Parathyroid adenoma (tissue), 2 donors: Measurements from ENCODE around the gene HBZ.
A peak's percentile ranks its signal among the peaks of the same experiment; 100 is the strongest.

Source experiments
- H2AFZ ChIP-seq: fragments of 300-600 bp; sonication (generic); one replicate; pipeline ENCODE4 v1.7.0; 2017; ENCODE audit warnings: antibody characterized with exemption, mild to moderate bottlenecking
- H3K27ac ChIP-seq: fragments of 300-600 bp; sonication (generic); one replicate; pipeline ENCODE4 v1.7.0; 2017
- H3K27me3 ChIP-seq: fragments of 300-600 bp; sonication (generic); one replicate; pipeline ENCODE4 v1.7.0; 2017; ENCODE audit warnings: low read length; ENCODE audit not compliant: control insufficient read depth, insufficient read depth
- H3K36me3 ChIP-seq: fragments of 300-600 bp; sonication (generic); one replicate; pipeline ENCODE4 v1.7.0; 2017; ENCODE audit warnings: low read length; ENCODE audit not compliant: control insufficient read depth, insufficient read depth
- H3K4me1 ChIP-seq: fragments of 300-600 bp; sonication (generic); one replicate; pipeline ENCODE4 v1.7.0; 2017; ENCODE audit warnings: control low read depth
- H3K4me2 ChIP-seq: fragments of 300-600 bp; sonication (generic); one replicate; pipeline ENCODE4 v1.7.0; 2017; ENCODE audit warnings: low read length
- H3K4me3 ChIP-seq: fragments of 300-600 bp; sonication (generic); one replicate; pipeline ENCODE4 v1.7.0; 2017; ENCODE audit warnings: low read depth, low read length
- H3K79me2 ChIP-seq: fragments of 300-600 bp; sonication (generic); one replicate; pipeline ENCODE4 v1.7.0; 2017; ENCODE audit warnings: control low read depth
- H3K9ac ChIP-seq: fragments of 300-600 bp; sonication (generic); one replicate; pipeline ENCODE4 v1.7.0; 2017; ENCODE audit warnings: mild to moderate bottlenecking
- H3K9me3 ChIP-seq: fragments of 300-600 bp; sonication (generic); one replicate; pipeline ENCODE4 v1.7.0; 2017; ENCODE audit warnings: low read length; ENCODE audit not compliant: control insufficient read depth
- TF ChIP-seq, protein P1 (sequence below): fragments of 300-600 bp; sonication (generic); IDR thresholded peaks from one replicate; pipeline ENCODE4 v1.7.0; 2017; ENCODE audit warnings: antibody characterized with exemption, mild to moderate bottlenecking
- donor health status: primary hyperparathyroidism.

HBZ gene

DNA sequence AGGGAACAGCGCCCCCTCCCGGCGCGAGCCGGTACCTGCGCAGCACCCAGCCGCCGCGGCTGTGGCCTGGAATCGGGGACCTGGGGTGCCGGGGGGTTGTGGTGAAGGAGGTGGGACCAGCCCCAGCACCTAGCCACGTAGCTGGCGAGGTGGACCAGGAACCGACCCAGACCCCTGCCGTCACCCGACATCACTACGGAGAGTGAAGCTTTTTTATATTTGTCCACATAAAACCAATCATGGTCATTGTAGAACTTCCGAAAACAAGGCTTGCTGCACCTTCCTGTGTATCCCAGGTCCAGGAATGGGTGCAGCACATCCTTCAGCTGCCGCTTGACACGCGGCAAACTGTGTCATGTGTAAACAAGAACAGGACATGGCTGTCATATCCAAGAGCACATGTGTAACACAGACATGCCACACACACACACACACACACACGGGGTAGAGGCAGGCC lies 29.1 kb downstream of the HBZ start:
- H2AFZ ChIP-seq, result no peak overlapping the region
- no peaks in the 10 kb centered on the region for H3K79me2 ChIP-seq
- no peak overlapping the region for H3K27ac ChIP-seq
- no peak overlapping the region for H3K9ac ChIP-seq
- no peak overlapping the region for H3K4me3 ChIP-seq
- H3K36me3 ChIP-seq, result no peaks in the 10 kb centered on the region
- H3K4me1 ChIP-seq, result peaks cover 9% of the 10 kb centered on the region
- H3K9me3 ChIP-seq, result no peaks in the 10 kb centered on the region
- H3K27me3 ChIP-seq, result peaks cover 6% of the 10 kb centered on the region
- TF ChIP-seq, protein P1, sequence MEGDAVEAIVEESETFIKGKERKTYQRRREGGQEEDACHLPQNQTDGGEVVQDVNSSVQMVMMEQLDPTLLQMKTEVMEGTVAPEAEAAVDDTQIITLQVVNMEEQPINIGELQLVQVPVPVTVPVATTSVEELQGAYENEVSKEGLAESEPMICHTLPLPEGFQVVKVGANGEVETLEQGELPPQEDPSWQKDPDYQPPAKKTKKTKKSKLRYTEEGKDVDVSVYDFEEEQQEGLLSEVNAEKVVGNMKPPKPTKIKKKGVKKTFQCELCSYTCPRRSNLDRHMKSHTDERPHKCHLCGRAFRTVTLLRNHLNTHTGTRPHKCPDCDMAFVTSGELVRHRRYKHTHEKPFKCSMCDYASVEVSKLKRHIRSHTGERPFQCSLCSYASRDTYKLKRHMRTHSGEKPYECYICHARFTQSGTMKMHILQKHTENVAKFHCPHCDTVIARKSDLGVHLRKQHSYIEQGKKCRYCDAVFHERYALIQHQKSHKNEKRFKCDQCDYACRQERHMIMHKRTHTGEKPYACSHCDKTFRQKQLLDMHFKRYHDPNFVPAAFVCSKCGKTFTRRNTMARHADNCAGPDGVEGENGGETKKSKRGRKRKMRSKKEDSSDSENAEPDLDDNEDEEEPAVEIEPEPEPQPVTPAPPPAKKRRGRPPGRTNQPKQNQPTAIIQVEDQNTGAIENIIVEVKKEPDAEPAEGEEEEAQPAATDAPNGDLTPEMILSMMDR, result peak; percentile 94
- H3K4me2 ChIP-seq, result no peak overlapping the region

- H3K9ac ChIP-seq, result no peak overlapping the region
- no peak overlapping the region for H2AFZ ChIP-seq
- H3K27me3 ChIP-seq, result peaks cover 1% of the 10 kb centered on the region
- peaks cover 9% of the 10 kb centered on the region for H3K4me1 ChIP-seq
- no peak overlapping the region for H3K4me3 ChIP-seq
- H3K4me2 ChIP-seq, result no peak overlapping the region
- TF ChIP-seq, protein P1, result no peak
- no peaks in the 10 kb centered on the region for H3K79me2 ChIP-seq
- no peaks in the 10 kb centered on the region for H3K9me3 ChIP-seq
- no peak overlapping the region for H3K27ac ChIP-seq
- no peaks in the 10 kb centered on the region for H3K36me3 ChIP-seq
Measured at GRCh38 chr16:183005-183404, 30.6 kb downstream of the HBZ start.

DNA sequence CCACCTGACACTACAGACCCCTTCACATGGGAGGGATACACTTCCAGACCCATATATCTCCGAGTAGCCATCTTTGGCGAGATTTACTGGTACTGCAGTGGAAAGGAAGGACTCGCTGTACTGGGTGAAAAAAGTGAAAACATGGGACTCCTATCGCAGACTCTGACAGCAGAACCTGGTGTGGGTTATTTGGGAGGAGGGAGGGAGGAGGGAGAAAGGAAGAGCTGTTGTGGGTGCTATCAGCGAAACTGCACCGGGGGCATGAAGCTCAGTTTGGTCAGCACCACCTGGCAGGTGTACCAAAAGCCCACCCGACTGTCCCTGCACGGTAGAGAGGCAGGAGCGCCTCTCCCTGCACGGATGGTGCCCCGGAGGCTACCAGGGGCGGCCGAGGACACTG lies 32.8 kb downstream of the HBZ start:
- Histone ChIP-seq H3K79me2 (no peaks in the 10 kb centered on the region), H3K4me3 (no peak overlapping the region), H3K4me1 (peaks cover 9% of the 10 kb centered on the region), H3K4me2 (no peak overlapping the region), H3K9me3 (no peaks in the 10 kb centered on the region), H2AFZ (no peak overlapping the region), H3K36me3 (no peaks in the 10 kb centered on the region), H3K9ac (no peak overlapping the region), H3K27me3 (no peaks in the 10 kb centered on the region), H3K27ac (no peak overlapping the region)
- TF ChIP-seq, protein P1, result no peak

GRCh38 chr16:185691-186090 lies 33.2 kb downstream of the HBZ start:
- no peaks in the 10 kb centered on the region for H3K79me2 ChIP-seq
- no peak overlapping the region for H3K4me2 ChIP-seq
- TF ChIP-seq, protein P1, result no peak
- H3K27ac ChIP-seq, result no peak overlapping the region
- no peaks in the 10 kb centered on the region for H3K9me3 ChIP-seq
- H3K4me3 ChIP-seq, result no peak overlapping the region
- no peaks in the 10 kb centered on the region for H3K36me3 ChIP-seq
- H3K4me1 ChIP-seq, result peaks cover 9% of the 10 kb centered on the region
- H3K9ac ChIP-seq, result no peak overlapping the region
- H2AFZ ChIP-seq, result no peak overlapping the region
- H3K27me3 ChIP-seq, result no peaks in the 10 kb centered on the region

DNA sequence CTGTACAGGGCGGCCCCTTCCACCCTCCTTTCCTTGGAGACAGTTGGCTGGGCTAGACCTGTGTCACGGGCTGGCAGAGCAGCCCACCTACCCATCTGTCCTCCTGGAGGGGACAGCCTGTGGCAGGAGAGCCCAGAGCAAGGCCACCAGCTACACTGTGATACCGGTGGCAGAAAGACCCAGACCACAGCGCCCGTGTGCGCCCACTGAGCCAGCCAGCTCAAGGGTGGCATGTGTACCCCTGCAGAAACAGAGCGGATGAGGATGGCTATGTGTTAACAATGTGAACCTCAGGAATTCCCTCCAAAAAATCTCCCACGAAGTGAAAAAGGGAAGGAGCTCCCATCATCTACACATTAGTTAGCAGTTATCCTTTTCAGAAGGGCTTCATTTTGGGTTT lies 34.9 kb downstream of the HBZ start:
- Histone ChIP-seq H3K4me3 (no peak overlapping the region), H3K4me2 (no peak overlapping the region), H3K9me3 (no peaks in the 10 kb centered on the region), H3K36me3 (no peaks in the 10 kb centered on the region), H2AFZ (no peak overlapping the region), H3K27ac (no peak overlapping the region), H3K9ac (no peak overlapping the region), H3K4me1 (no peaks in the 10 kb centered on the region), H3K27me3 (no peaks in the 10 kb centered on the region), H3K79me2 (no peaks in the 10 kb centered on the region)
- TF ChIP-seq, protein P1, result no peak
